HepG2 (cell line): Measurements from ENCODE around the gene FAM78B.

Experiments
- ZBTB21 ChIP-seq: sonication (generic); formaldehyde crosslinking; IDR thresholded peaks from 2 replicates; pipeline ENCODE4 v1.4.0; 2020; ENCODE audit warnings: missing genetic modification reagents
- TF ChIP-seq, protein P1 (sequence below): IDR thresholded peaks from 2 replicates; pipeline ENCODE4 v1.6.1; 2016; ENCODE audit warnings: mild to moderate bottlenecking

DNA sequence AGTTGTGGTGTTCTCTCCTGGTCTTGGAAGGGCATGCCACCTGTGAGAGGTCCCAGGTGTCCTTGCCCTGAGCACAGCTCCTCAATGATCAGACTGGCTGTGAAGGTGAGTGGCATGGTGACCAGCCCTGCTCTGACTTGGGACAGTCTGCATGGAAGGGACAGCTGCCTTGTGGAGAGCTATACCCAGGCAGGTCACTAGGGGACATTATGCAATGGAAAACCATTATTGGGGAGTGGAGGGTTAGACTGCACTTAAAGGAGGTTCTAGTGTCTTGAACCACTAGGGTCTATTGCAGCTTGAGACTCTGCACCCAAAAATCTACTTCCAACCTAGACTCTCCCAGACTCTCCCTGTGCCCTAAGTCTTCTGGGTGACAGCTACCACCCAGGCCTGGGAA is 24.8 kb downstream of the FAM78B start:
- TF ChIP-seq, protein P1, sequence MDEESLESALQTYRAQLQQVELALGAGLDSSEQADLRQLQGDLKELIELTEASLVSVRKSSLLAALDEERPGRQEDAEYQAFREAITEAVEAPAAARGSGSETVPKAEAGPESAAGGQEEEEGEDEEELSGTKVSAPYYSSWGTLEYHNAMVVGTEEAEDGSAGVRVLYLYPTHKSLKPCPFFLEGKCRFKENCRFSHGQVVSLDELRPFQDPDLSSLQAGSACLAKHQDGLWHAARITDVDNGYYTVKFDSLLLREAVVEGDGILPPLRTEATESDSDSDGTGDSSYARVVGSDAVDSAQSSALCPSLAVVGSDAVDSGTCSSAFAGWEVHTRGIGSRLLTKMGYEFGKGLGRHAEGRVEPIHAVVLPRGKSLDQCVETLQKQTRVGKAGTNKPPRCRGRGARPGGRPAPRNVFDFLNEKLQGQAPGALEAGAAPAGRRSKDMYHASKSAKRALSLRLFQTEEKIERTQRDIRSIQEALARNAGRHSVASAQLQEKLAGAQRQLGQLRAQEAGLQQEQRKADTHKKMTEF (CRISPR knock-in tag) = no peak
- TF ChIP-seq ZBTB21 (CRISPR knock-in tag) = no peak
